A549 (cell line): ENCODE measurements around the gene CPLANE1. TPM values are rescaled to one million over a fixed set of nuclear protein-coding genes. Genes with fewer than 3 reads are reported as not detected.
"Not testable (repeated sequence)": the region's sequence is repeated elsewhere in the genome, so short reads cannot be mapped to it uniquely, and the experiment has no call there.

Experiments used
- ATAC-seq, 2 experiments: fragments of 200-7000 bp in 1 of 2; fragments of >200 bp in 1 of 2; cut with Nextera tagmentation in 1 of 2; cut with Tn5 transposase in 1 of 2; 3 replicates each; pipeline versions ENCODE4 v1.8.0 to v1.9.1; 2018 to 2020; ENCODE audit warnings: mild to moderate bottlenecking in 1 of 2, moderate library complexity in 1 of 2
- CTCF ChIA-PET: fragments of 300-600 bp; sonication (Branson Sonifier 250); formaldehyde crosslinking; extraction: SDS; loops from one replicate; lab custom pipeline; 2021; ENCODE audit warnings: antibody characterized with exemption, inconsistent platforms; lab: Yijun Ruan, JAX
- POLR2A ChIA-PET: fragments of 350-600 bp; formaldehyde crosslinking; extraction: SDS; loops from one replicate; lab custom pipeline; 2021; ENCODE audit warnings: antibody characterized with exemption, inconsistent platforms; lab: Yijun Ruan, JAX
- DNase-seq, 2 experiments: peaks; one replicate each; pipeline versions ENCODE4 v3.0.0 to v3.0.0-alpha.2; 2011 to 2016; ENCODE audit warnings: low read depth in 1 of 2, low spot score in 1 of 2
- FAIRE-seq: peaks from 2 replicates; lab custom pipeline; 2011; peaks lifted over from hg19 to GRCh38; lab: Jason Lieb, UNC
- H3K27ac ChIP-seq, 2 experiments: fragments of >200 bp; sonication (Bioruptor Twin); formaldehyde crosslinking; 3 replicates each; pipeline ENCODE4 v1.5.1; 2016 to 2017
- H3K4me1 ChIP-seq: fragments of >200 bp; sonication (Bioruptor Twin); formaldehyde crosslinking; 3 replicates; pipeline ENCODE4 v1.6.1; 2016
- H3K4me2 ChIP-seq: fragments of >200 bp; sonication (Bioruptor Twin); formaldehyde crosslinking; 3 replicates; pipeline ENCODE4 v1.6.1; 2016
- H3K4me3 ChIP-seq: fragments of >200 bp; sonication (Bioruptor Twin); formaldehyde crosslinking; 3 replicates; pipeline ENCODE4 v1.5.1; 2016
- H3K9me3 ChIP-seq: fragments of >200 bp; sonication (Bioruptor Twin); formaldehyde crosslinking; 3 replicates; pipeline ENCODE4 v1.6.1; 2016
- BHLHE40 ChIP-seq: IDR thresholded peaks from 2 replicates; pipeline ENCODE4 v1.6.1; 2012; ENCODE audit warnings: low read depth, low read length, inconsistent platforms
- CBX2 ChIP-seq: fragments of 200-600 bp; sonication (generic); IDR thresholded peaks from 2 replicates; pipeline ENCODE4 v1.6.1; 2016; ENCODE audit warnings: low read depth, mild to moderate bottlenecking, borderline replicate concordance
- CBX8 ChIP-seq: fragments of 200-600 bp; sonication (generic); IDR thresholded peaks from 2 replicates; pipeline ENCODE4 v1.6.1; 2016
- CEBPB ChIP-seq, 2 experiments: fragments of >200 bp in 1 of 2; sonication (Bioruptor Twin) in 1 of 2; formaldehyde crosslinking in 1 of 2; IDR thresholded peaks; 2 replicates each; pipeline ENCODE4 v1.6.1; 2012 to 2016
- CHD4 ChIP-seq: fragments of 200-600 bp; sonication (generic); IDR thresholded peaks from 2 replicates; pipeline ENCODE4 v1.6.1; 2016; ENCODE audit warnings: antibody characterized with exemption, mild to moderate bottlenecking, borderline replicate concordance
- EHMT2 ChIP-seq: fragments of 200-600 bp; sonication (generic); IDR thresholded peaks from 2 replicates; pipeline ENCODE4 v1.6.1; 2016; ENCODE audit warnings: antibody characterized with exemption, low read depth, mild to moderate bottlenecking, moderate library complexity
- ESRRA ChIP-seq: fragments of 150-350 bp; IDR thresholded peaks from 2 replicates; pipeline ENCODE4 v1.6.1; 2014; ENCODE audit warnings: mild to moderate bottlenecking, low read length, borderline replicate concordance
- FOXS1 ChIP-seq: fragments of 250-450 bp; sonication (Bioruptor Pico); IDR thresholded peaks from 2 replicates; pipeline ENCODE4 v1.5.0; 2020; ENCODE audit warnings: mild to moderate bottlenecking, moderate library complexity
- HOXB13 ChIP-seq: fragments of 250-450 bp; sonication (Bioruptor Pico); IDR thresholded peaks from 2 replicates; pipeline ENCODE4 v1.5.0; 2020; ENCODE audit warnings: low read depth, mild to moderate bottlenecking, moderate library complexity
- HOXB5 ChIP-seq: fragments of 250-450 bp; sonication (Bioruptor Pico); IDR thresholded peaks from 2 replicates; pipeline ENCODE4 v1.5.0; 2020; ENCODE audit warnings: mild to moderate bottlenecking, moderate library complexity
- JUN ChIP-seq, 2 experiments: fragments of >200 bp; sonication (Bioruptor Twin); formaldehyde crosslinking; IDR thresholded peaks; 2 replicates in 1 of 2; 3 replicates in 1 of 2; pipeline ENCODE4 v1.6.1; 2016 to 2017
- MAFK ChIP-seq: fragments of 450-650 bp; IDR thresholded peaks from 2 replicates; pipeline ENCODE4 v1.6.1; 2014; ENCODE audit not compliant: partially characterized antibody
- MAZ ChIP-seq: fragments of 150-350 bp; IDR thresholded peaks from 2 replicates; pipeline ENCODE4 v1.6.1; 2014; ENCODE audit warnings: antibody characterized with exemption, low read depth, low read length, borderline replicate concordance
- MYC ChIP-seq: IDR thresholded peaks from 2 replicates; pipeline ENCODE4 v1.6.1; 2012; ENCODE audit warnings: mild to moderate bottlenecking, inconsistent platforms, low read length, improper control_type of control experiment, borderline replicate concordance
- NR3C1 ChIP-seq: fragments of >200 bp; sonication (Bioruptor Twin); formaldehyde crosslinking; IDR thresholded peaks from 3 replicates; pipeline ENCODE4 v1.6.1; 2017
- PHF8 ChIP-seq: fragments of 200-600 bp; sonication (generic); IDR thresholded peaks from 2 replicates; pipeline ENCODE4 v1.6.1; 2016; ENCODE audit warnings: low read depth, mild to moderate bottlenecking, antibody characterized with exemption, moderate library complexity, borderline replicate concordance
- RARB ChIP-seq: fragments of 250-450 bp; sonication (Bioruptor Pico); IDR thresholded peaks from 2 replicates; pipeline ENCODE4 v1.8.0; 2021; ENCODE audit warnings: mild to moderate bottlenecking, moderate library complexity
- RCOR1 ChIP-seq: fragments of 150-350 bp; IDR thresholded peaks from 2 replicates; pipeline ENCODE4 v1.6.1; 2014; ENCODE audit warnings: antibody characterized with exemption, low read length, low read depth
- RNF2 ChIP-seq: fragments of 200-600 bp; sonication (generic); IDR thresholded peaks from 2 replicates; pipeline ENCODE4 v1.6.1; 2016; ENCODE audit warnings: low read depth, mild to moderate bottlenecking, antibody characterized with exemption, moderate library complexity, borderline replicate concordance
- SMC3 ChIP-seq: fragments of >200 bp; sonication (Bioruptor Twin); formaldehyde crosslinking; IDR thresholded peaks from 3 replicates; pipeline ENCODE4 v1.6.1; 2018; ENCODE audit warnings: inconsistent platforms
- TP53 ChIP-seq: fragments of 250-450 bp; sonication (Bioruptor Pico); IDR thresholded peaks from 2 replicates; pipeline ENCODE4 v1.5.0; 2021; ENCODE audit warnings: mild to moderate bottlenecking, moderate library complexity
- ZFP36 ChIP-seq: fragments of 450-650 bp; IDR thresholded peaks from 2 replicates; pipeline ENCODE4 v1.6.1; 2014; ENCODE audit warnings: borderline replicate concordance; ENCODE audit not compliant: partially characterized antibody
- WGBS: methylation state at CpG from one replicate; pipeline ENCODE4 v1.1.6; 2017; ENCODE audit errors: missing lambda C conversion rate; 5-methylcytosine and 5-hydroxymethylcytosine counted together
- polyA plus RNA-seq, 4 experiments: library from polyadenylated mRNA; depleted of rRNA in 3 of 4; stranded (reverse); fragments of >200 nt; fragmentation: RNase III in 1 of 4; extraction: RNeasy Plus Mini Kit Qiagen cat#74134 plus additional on column Dnase treatment in 1 of 4; gene quantifications; 2 replicates in 3 of 4; 3 replicates in 1 of 4; pipeline ENCODE4 v1.2.3, GENCODE V29; 2011 to 2017
- TF ChIP-seq, protein P1 (sequence below): fragments of >200 bp; sonication (Bioruptor Twin); formaldehyde crosslinking; IDR thresholded peaks from 3 replicates; pipeline ENCODE4 v1.6.1; 2016

CPLANE1 gene
- polyA plus RNA-seq, 2 of the 4 experiments (the other 2 are of a cell fraction) = 5.5 to 15.7 TPM

DNA sequence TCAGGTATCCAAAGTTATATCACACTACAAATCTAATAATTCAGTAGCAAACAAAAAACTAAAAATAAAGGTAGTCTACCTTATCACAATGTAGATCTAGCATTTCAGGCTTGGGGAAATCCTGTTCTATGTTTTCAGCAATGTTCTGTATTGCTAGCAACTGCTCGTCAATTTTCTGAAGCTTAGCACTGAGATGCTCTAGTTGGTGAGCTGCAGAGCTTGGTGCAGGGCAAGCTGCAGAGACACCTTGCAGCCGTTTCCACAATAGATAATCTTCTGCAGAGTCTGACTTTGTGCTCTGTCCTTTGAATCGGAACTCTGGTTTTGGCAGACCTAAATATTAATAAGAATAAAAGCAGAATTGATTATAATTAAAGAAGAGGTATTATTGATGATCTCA, 95.5 kb downstream of the CPLANE1 start:
- WGBS = 85% methylated on average over 3 of the region's 3 CpGs
- Histone ChIP-seq H3K4me3 (no peak overlapping the region), H3K4me2 (no peak overlapping the region), H3K4me1 (no peaks in the 10 kb centered on the region), H3K27ac (no peak overlapping the region), H3K9me3 (no peaks in the 10 kb centered on the region)
- FAIRE-seq (no peak), DNase-seq (no peak), ATAC-seq (no peak)
- POLR2A ChIA-PET = no interaction called here
- CTCF ChIA-PET = no interaction called here
- no peak for TF ChIP-seq FOXS1
- no peak for TF ChIP-seq MYC
- TF ChIP-seq ESRRA = no peak
- TF ChIP-seq JUN (IDR thresholded peaks at IDR 0.05) = no peak

DNA sequence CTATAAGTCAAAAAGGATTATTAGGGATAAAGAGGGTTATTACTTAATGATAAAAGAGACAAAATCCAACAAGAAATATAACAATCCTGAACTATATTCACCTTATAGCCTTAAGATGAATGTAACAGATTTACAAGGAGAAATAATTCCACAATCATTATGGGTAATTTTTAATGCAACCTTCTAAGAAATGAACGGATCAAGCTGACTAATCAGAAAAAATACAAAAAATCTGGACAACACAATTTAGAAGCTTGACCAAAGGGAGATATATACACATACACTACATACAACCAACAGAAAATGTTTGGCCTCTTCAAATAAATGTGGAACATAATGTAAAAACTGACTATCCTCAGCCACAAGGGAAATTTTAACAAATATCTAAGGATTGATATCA, 102.3 kb downstream of the CPLANE1 start:
- Histone ChIP-seq H3K4me2 (no peak overlapping the region), H3K27ac (no peak overlapping the region), H3K4me1 (no peaks in the 10 kb centered on the region)
- CTCF ChIA-PET = no interaction called here
- 89% methylated on average over 1 of the region's 1 CpG for WGBS
- no peak for DNase-seq
- no peak for FAIRE-seq
- peak; percentile 20 for TF ChIP-seq MAFK
- no peak for TF ChIP-seq RCOR1
- TF ChIP-seq, all 56 proteins: peak for 1
- peaks cover 14% of the 10 kb centered on the region for H3K9me3 ChIP-seq
- POLR2A ChIA-PET = no interaction called here
- no peak overlapping the region for H3K4me3 ChIP-seq
- ATAC-seq = no peak

DNA sequence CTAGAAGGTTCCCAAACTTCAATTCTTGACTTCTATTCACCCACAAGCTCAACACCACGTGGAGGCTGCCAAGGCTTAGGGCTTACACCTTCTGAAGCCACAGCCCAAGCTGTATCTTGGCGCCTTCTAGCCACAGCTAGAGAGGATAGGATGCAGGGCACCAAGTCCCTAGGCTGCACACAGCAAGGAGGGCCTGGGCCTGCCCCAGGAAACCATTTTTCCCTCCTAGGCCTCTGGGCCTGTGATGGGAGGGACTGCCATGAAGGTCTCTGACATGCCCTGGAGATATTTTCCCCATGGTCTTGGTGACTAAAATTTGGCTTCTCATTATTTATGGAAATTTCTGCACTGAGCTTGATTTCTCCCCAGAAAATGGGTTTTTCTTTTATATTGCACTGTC, 112.5 kb downstream of the CPLANE1 start:
- WGBS = 74% methylated on average over 2 of the region's 2 CpGs
- ATAC-seq (no peak), DNase-seq (no peak), FAIRE-seq (no peak)
- POLR2A ChIA-PET = no interaction called here
- peaks cover 12% of the 10 kb centered on the region for H3K9me3 ChIP-seq
- no peak overlapping the region for H3K4me3 ChIP-seq
- CTCF ChIA-PET = no interaction called here
- H3K27ac ChIP-seq = no peak overlapping the region
- H3K4me2 ChIP-seq = no peak overlapping the region
- TF ChIP-seq ZFP36 = peak; percentile 80
- no peak for TF ChIP-seq CEBPB (IDR thresholded peaks at IDR 0.05)
- no peaks in the 10 kb centered on the region for H3K4me1 ChIP-seq

DNA sequence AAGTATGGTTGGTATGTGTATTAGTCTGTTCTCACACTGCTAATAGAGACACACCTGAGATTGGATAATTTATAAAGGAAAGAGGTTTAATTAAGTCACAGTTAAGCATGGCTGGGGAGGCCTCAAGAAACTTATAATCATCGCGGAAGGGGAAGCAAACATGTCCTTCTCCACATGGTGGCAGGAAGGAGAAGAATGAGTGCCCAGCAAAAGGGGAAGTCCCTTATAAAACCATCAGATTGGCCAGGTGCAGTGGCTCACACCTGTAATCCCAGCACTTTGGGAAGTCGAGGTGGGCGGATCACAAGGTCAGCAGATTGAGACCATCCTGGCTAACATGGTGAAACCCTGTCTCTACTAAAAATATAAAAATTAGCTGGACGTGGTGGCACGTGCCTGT, 113.9 kb downstream of the CPLANE1 start:
- ATAC-seq, DNase-seq, H3K4me3 ChIP-seq, CTCF ChIA-PET, H3K4me1 ChIP-seq, H3K4me2 ChIP-seq, FAIRE-seq, POLR2A ChIA-PET, H3K27ac ChIP-seq: not testable (repeated sequence)
- WGBS = 94% methylated on average over 6 of the region's 6 CpGs
- peaks cover 12% of the 10 kb centered on the region for H3K9me3 ChIP-seq

DNA sequence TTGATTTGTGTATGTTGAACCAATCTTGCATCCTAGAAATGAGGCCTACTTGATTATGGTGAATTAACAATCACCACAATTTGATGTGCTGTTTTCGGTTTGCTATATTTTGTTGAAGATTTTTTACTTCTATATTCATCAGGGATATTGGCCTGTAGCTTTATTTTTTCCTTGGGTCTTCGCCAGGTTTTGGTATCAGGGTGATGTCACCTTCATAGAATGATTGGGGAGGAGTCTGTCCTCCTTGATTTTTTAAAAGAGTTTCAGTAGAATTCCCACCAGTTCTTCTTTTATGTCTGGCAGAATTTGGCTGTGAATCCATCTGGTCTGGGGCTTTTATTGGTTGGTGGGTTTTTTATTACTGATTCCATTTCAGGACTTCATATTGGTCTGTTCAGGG, 115.2 kb downstream of the CPLANE1 start:
- FAIRE-seq = no peak
- POLR2A ChIA-PET = no interaction called here
- 91% methylated on average over 2 of the region's 2 CpGs for WGBS
- ATAC-seq = no peak
- no peak overlapping the region for H3K4me2 ChIP-seq
- no peak overlapping the region for H3K4me3 ChIP-seq
- TF ChIP-seq JUN (IDR thresholded peaks at IDR 0.05) (no peak), CBX2 (no peak), ZFP36 (no peak), CBX8 (no peak), PHF8 (no peak), CHD4 (no peak), NR3C1 (no peak), RARB (no peak), BHLHE40 (no peak), EHMT2 (no peak), TP53 (no peak), SMC3 (no peak), HOXB13 (CRISPR knock-in tag) (no peak), HOXB5 (no peak), RNF2 (no peak), MAZ (no peak)
- TF ChIP-seq, protein P1, sequence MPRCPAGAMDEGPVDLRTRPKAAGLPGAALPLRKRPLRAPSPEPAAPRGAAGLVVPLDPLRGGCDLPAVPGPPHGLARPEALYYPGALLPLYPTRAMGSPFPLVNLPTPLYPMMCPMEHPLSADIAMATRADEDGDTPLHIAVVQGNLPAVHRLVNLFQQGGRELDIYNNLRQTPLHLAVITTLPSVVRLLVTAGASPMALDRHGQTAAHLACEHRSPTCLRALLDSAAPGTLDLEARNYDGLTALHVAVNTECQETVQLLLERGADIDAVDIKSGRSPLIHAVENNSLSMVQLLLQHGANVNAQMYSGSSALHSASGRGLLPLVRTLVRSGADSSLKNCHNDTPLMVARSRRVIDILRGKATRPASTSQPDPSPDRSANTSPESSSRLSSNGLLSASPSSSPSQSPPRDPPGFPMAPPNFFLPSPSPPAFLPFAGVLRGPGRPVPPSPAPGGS = no peak
- no peak overlapping the region for H3K27ac ChIP-seq
- H3K4me1 ChIP-seq = no peaks in the 10 kb centered on the region
- CTCF ChIA-PET = no interaction called here
- no peak for DNase-seq
- peaks cover 12% of the 10 kb centered on the region for H3K9me3 ChIP-seq
